GM19395 (cell line): ENCODE data around the gene CXCL12.

Source experiments
- ATAC-seq: cut with Tn5 transposase; IDR thresholded peaks from one replicate; pipeline ENCODE4 v1.9.1; 2021; ENCODE audit warnings: mild to moderate bottlenecking, moderate library complexity; ENCODE audit not compliant: unreplicated experiment

The CXCL12 gene

GRCh38 chr10:44335330-44336021 lies 49.4 kb downstream of the CXCL12 start:
- ATAC-seq, result no peak

- ATAC-seq, result no peak
These were observed 50.2 kb downstream of the CXCL12 start for GRCh38 chr10:44334621-44335184.

- ATAC-seq, result no peak
These were observed 50.8 kb downstream of the CXCL12 start for GRCh38 chr10:44334091-44334490.

- ATAC-seq, result no peak
These were observed 51.4 kb downstream of the CXCL12 start for GRCh38 chr10:44333511-44333910.

- ATAC-seq, result no peak
These were observed 52.4 kb downstream of the CXCL12 start for GRCh38 chr10:44332465-44332864.

- ATAC-seq, result no peak
These were observed 54.5 kb downstream of the CXCL12 start for GRCh38 chr10:44330431-44330830.

- no peak for ATAC-seq
These were observed 57.4 kb downstream of the CXCL12 start for GRCh38 chr10:44327461-44327860.
